ENCODE measurements around the gene GGT6.
A peak's percentile ranks its signal among the peaks of the same experiment; 100 is the strongest.

Gene GGT6

GRCh38 chr17:4572131-4572530, 11.8 kb upstream of the GGT6 start:
- no peak for DNase-seq

- DNase-seq, result no peak
Observed at GRCh38 chr17:4569591-4569990, 9.2 kb upstream of the GGT6 start.

GRCh38 chr17:4566785-4567184, 6.4 kb upstream of the GGT6 start:
- DNase-seq, result peak; percentile 45

- peak; percentile 73 for DNase-seq
Observed at GRCh38 chr17:4565209-4566141, 5.1 kb upstream of the GGT6 start.

GRCh38 chr17:4562015-4562969, 1.9 kb upstream of the GGT6 start:
- DNase-seq, result no peak

- DNase-seq, result no peak
Observed at GRCh38 chr17:4560837-4561256, 470 bp upstream of the GGT6 start.

GRCh38 chr17:4559966-4560365, 411 bp downstream of the GGT6 start:
- DNase-seq, result no peak

GRCh38 chr17:4559139-4559791, 1.1 kb downstream of the GGT6 start:
- no peak for DNase-seq

- DNase-seq, result no peak
Observed at GRCh38 chr17:4558347-4558971, 1.9 kb downstream of the GGT6 start.

GRCh38 chr17:4557626-4558346, 2.6 kb downstream of the GGT6 start:
- DNase-seq, result no peak

GRCh38 chr17:4556996-4557395, 3.4 kb downstream of the GGT6 start:
- DNase-seq, result no peak

GRCh38 chr17:4555873-4556759, 4.3 kb downstream of the GGT6 start:
- DNase-seq, result no peak

GRCh38 chr17:4554997-4555799, 5.2 kb downstream of the GGT6 start, which contains the start of gene MYBBP1A:
Gene MYBBP1A (minus strand): TSS chr17:4555384. CDS start chr17:4555324, 60 bp downstream.
- peak; percentile 95 for DNase-seq

- DNase-seq, result no peak
Observed at GRCh38 chr17:4554441-4554996, 5.9 kb downstream of the GGT6 start.

GRCh38 chr17:4553669-4554068, 6.7 kb downstream of the GGT6 start:
- DNase-seq, result no peak

- no peak for DNase-seq
Observed at GRCh38 chr17:4551796-4552525, 8.4 kb downstream of the GGT6 start.

GRCh38 chr17:4551141-4551540, 9.2 kb downstream of the GGT6 start:
- no peak for DNase-seq

GRCh38 chr17:4550534-4551039, 9.8 kb downstream of the GGT6 start:
- no peak for DNase-seq
